ENCODE measurements around the gene EEF1G.
A peak's percentile ranks its signal among the peaks of the same experiment; 100 is the strongest.

The EEF1G gene

DNA sequence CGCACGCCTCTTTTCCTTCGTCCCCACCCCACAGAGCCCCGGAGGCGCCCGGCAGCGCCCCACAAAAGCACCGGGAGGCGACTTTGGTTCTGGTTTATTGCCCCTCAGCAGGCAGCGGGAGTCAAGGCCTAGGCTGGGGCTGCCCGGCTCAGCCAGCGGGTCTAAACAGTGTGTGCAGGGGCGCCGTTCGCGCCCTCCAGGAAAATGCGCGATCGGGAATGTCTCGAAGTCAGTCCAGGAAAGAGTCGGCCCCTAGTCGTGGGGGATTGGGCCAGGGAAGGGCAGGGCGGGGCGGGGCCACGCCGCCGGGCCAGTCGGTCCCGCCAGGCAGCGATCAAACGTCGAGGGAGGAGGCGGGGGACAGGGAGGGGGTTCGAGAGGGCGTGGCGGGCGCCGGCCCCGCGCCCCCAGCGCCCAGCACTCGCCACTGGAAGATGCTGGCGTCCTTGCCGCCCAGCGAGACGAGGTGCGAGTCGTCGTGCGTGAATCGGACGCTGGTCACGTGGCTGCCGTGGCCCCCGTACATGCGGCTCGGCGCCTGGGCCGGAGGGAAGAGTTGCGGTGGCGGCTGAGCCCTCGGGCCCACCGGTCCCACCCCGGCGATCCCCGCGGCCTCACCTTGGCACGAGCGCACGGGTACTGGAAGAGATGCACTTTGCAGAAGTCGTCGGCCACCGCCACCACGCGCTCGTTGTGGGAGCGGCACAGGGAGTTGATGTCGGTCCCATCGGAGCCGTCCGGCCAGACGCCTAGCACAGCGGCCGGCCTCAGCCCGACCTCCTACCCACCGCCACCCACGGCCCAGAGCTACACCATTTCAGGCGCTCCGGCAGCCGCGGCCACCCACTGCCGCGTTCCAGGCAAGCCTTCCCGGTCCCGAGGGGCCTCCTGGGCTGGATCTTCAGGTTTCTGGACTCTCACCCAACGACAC lies 28.7 kb upstream of the EEF1G start:
- H3K4me3 ChIP-seq (replicated peaks; ENCODE audit: low read depth, low read length) = peak overlapping the region; percentile 92
- TF ChIP-seq, protein P1, sequence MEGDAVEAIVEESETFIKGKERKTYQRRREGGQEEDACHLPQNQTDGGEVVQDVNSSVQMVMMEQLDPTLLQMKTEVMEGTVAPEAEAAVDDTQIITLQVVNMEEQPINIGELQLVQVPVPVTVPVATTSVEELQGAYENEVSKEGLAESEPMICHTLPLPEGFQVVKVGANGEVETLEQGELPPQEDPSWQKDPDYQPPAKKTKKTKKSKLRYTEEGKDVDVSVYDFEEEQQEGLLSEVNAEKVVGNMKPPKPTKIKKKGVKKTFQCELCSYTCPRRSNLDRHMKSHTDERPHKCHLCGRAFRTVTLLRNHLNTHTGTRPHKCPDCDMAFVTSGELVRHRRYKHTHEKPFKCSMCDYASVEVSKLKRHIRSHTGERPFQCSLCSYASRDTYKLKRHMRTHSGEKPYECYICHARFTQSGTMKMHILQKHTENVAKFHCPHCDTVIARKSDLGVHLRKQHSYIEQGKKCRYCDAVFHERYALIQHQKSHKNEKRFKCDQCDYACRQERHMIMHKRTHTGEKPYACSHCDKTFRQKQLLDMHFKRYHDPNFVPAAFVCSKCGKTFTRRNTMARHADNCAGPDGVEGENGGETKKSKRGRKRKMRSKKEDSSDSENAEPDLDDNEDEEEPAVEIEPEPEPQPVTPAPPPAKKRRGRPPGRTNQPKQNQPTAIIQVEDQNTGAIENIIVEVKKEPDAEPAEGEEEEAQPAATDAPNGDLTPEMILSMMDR (IDR thresholded peaks at IDR 0.05; ENCODE audit: low read length, missing control alignments) = no peak

DNA sequence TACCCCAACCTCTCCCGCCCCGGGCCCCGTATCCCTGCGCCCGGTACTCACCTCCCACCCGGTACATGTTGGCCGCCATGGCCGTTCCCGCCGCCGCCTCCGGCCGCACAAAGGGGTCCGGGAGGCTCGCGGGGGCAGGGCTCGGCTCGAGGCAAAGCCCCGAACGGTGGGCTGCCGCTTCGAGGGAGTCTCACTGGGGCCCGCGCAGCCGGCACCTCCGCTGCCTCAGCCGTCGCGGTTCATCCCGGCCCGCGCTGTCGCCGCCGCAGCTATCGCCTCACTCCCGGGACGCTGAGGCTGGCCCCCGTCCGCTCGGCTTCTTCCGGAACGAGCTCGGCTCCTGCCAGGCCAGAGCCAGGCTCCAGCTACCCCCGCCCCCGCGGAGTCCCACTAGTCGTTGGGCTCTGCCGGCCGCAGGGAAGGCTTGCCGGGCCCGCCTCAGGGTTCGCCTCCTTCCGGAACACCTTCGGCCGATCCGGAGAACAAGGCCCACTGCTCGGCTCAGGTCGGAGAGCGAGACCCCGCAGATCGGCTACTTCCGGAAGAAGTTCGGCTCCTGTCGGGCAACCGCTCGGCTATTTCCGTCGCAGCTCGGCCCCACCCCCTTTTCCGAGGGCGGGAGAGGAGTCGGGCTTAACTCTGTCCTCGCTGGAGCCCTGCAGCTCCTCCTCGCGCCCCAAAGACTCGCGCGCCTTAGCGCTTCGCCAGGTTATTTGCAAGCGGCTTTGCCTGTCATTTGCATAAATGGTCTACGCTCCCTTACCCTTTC lies 27.9 kb upstream of the EEF1G start, which contains the start of gene MTA2:
TSS of gene MTA2 (minus strand) at position 494 of the 769 bp plus-strand sequence. CDS start at position 79, 415 bp downstream.
- DNase-seq (ENCODE audit: low read depth) = peak; percentile 99
- TF ChIP-seq, protein P1 (IDR thresholded peaks at IDR 0.05; ENCODE audit: low read length, missing control alignments) = no peak
- H3K4me3 ChIP-seq (replicated peaks; ENCODE audit: low read depth, low read length) = peak within 1 kb of the TSS; percentile 92

More for the DNA sequence above, 28.7 kb upstream of the EEF1G start:
- peak; percentile 48 for DNase-seq (ENCODE audit: low read depth)

GRCh38 chr11:62601122-62601371 lies 27.4 kb upstream of the EEF1G start:
- peak; percentile 18 for DNase-seq (ENCODE audit: low read depth)
- TF ChIP-seq, protein P1 (IDR thresholded peaks at IDR 0.05; ENCODE audit: low read length, missing control alignments) = no peak
- H3K4me3 ChIP-seq (replicated peaks; ENCODE audit: low read depth, low read length) = peak overlapping the region; percentile 92

GRCh38 chr11:62600367-62601121 lies 26.9 kb upstream of the EEF1G start:
- peak overlapping the region; percentile 92 for H3K4me3 ChIP-seq (replicated peaks; ENCODE audit: low read depth, low read length)
- TF ChIP-seq, protein P1 (IDR thresholded peaks at IDR 0.05; ENCODE audit: low read length, missing control alignments) = no peak
- no peak for DNase-seq (ENCODE audit: low read depth)

GRCh38 chr11:62599901-62600300 lies 26.2 kb upstream of the EEF1G start:
- TF ChIP-seq, protein P1 (IDR thresholded peaks at IDR 0.05; ENCODE audit: low read length, missing control alignments) = no peak
- peak overlapping the region; percentile 92 for H3K4me3 ChIP-seq (replicated peaks; ENCODE audit: low read depth, low read length)
- no peak for DNase-seq (ENCODE audit: low read depth)

DNA sequence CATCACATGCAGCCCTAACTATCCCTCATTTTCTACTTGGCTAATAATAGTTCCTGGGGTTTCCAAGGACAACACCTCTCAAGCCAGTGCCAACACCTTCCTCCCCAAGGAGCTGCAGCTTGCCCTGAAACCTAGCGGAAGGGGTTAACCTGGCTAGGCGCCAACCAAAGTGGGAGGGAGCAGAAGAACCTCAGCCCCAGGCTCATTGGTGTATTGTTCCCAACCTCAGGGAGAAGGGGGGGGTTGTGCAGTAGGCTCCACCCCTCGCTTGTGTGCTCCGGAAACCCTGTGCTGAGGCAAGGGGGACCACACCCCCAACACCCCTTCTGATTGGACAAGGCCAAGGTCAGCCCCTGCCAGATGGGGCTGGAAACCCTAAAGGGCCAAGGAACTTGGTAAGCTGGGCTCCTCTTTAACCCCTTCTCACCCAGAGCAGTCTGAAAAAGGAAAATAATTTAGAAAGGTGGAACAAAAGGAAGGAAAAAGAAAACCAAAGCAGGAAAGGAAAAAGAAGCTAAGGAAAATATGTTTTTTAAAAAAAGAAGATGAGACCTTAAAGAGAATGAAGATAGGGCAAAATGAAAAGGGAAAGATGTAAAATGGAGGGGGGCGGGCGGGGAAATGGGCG lies 25.5 kb upstream of the EEF1G start:
- TF ChIP-seq, protein P1 (IDR thresholded peaks at IDR 0.05; ENCODE audit: low read length, missing control alignments) = no peak
- peak overlapping the region; percentile 92 for H3K4me3 ChIP-seq (replicated peaks; ENCODE audit: low read depth, low read length)
- peak; percentile 100 for DNase-seq (ENCODE audit: low read depth)

Measured in fibroblast of pulmonary artery (primary cell).